ENCODE measurements around the gene G6PC3. TPM values are rescaled to one million over a fixed set of nuclear protein-coding genes. Genes with fewer than 3 reads are reported as not detected.
A peak's percentile ranks its signal among the peaks of the same experiment; 100 is the strongest.
"Not testable (repeated sequence)": the region's sequence is repeated elsewhere in the genome, so short reads cannot be mapped to it uniquely, and the experiment has no call there.

The G6PC3 gene
- total and polyA plus RNA-seq, 4 donors = 22.7 to 40.0 (median 31.4) TPM

GRCh38 chr17:44033861-44034408, 36.6 kb upstream of the G6PC3 start:
- ATAC-seq (ENCODE audit: low FRiP score) = no peak
- no peak overlapping the region for H3K27ac ChIP-seq (ENCODE audit: low read depth in 1 of 2, low read length in 2 of 2)
- H3K36me3 ChIP-seq (ENCODE audit: control insufficient read depth in 1 of 2, insufficient read depth in 2 of 2, low read length in 1 of 2) = peaks cover 0 to 2% of the 10 kb centered on the region in 2 donors

GRCh38 chr17:44034688-44035087, 35.8 kb upstream of the G6PC3 start:
- intact Hi-C loops (cut with DNase I) = not testable (repeated sequence)

More at GRCh38 chr17:44033861-44034408, 36.6 kb upstream of the G6PC3 start:
- WGBS, 2 donors = 72 to 78% methylated on average over 3 of the region's 3 CpGs
- Histone ChIP-seq H3K9me3 (ENCODE audit: control insufficient read depth, low read length) (no peaks in the 10 kb centered on the region), H3K4me3 (ENCODE audit: low read length in 2 of 2) (no peak overlapping the region), H3K4me1 (ENCODE audit: control insufficient read depth in 1 of 2, insufficient read depth in 2 of 2, low read length in 2 of 2) (no peaks in the 10 kb centered on the region), H3K27me3 (ENCODE audit: control insufficient read depth in 1 of 2, insufficient read depth in 2 of 2, low read length in 1 of 2) (no peaks in the 10 kb centered on the region)
- no peak for DNase-seq
- intact Hi-C loops (cut with DNase I) = no loop called here

GRCh38 chr17:44037471-44037870, 33.1 kb upstream of the G6PC3 start:
- Histone ChIP-seq H3K27me3 (ENCODE audit: control insufficient read depth in 1 of 2, insufficient read depth in 2 of 2, low read length in 1 of 2) (no peaks in the 10 kb centered on the region), H3K4me1 (ENCODE audit: control insufficient read depth in 1 of 2, insufficient read depth in 2 of 2, low read length in 2 of 2) (peaks cover 0 to 1% of the 10 kb centered on the region in 2 donors), H3K27ac (ENCODE audit: low read depth in 1 of 2, low read length in 2 of 2) (no peak overlapping the region), H3K4me3 (ENCODE audit: low read length in 2 of 2) (no peak overlapping the region), H3K9me3 (ENCODE audit: control insufficient read depth, low read length) (no peaks in the 10 kb centered on the region), H3K36me3 (ENCODE audit: control insufficient read depth in 1 of 2, insufficient read depth in 2 of 2, low read length in 1 of 2) (peaks cover 0 to 2% of the 10 kb centered on the region in 2 donors)
- DNase-seq (no peak), ATAC-seq (ENCODE audit: low FRiP score) (no peak)
- 73 to 77% methylated on average over 2 of the region's 2 CpGs for WGBS, 2 donors
- intact Hi-C loops (cut with DNase I) = no loop called here

More at GRCh38 chr17:44034688-44035087, 35.8 kb upstream of the G6PC3 start:
- H3K4me1 ChIP-seq (ENCODE audit: control insufficient read depth in 1 of 2, insufficient read depth in 2 of 2, low read length in 2 of 2); DNase-seq; ATAC-seq (ENCODE audit: low FRiP score); H3K36me3 ChIP-seq (ENCODE audit: control insufficient read depth in 1 of 2, insufficient read depth in 2 of 2, low read length in 1 of 2); H3K9me3 ChIP-seq (ENCODE audit: control insufficient read depth, low read length); H3K4me3 ChIP-seq (ENCODE audit: low read length in 2 of 2); H3K27me3 ChIP-seq (ENCODE audit: control insufficient read depth in 1 of 2, insufficient read depth in 2 of 2, low read length in 1 of 2); H3K27ac ChIP-seq (ENCODE audit: low read depth in 1 of 2, low read length in 2 of 2): not testable (repeated sequence)
- WGBS, 2 donors = no CpG with 5 or more reads among the region's 3 CpGs

- WGBS, 2 donors = 90 to 91% methylated on average over 3 of the region's 3 CpGs
- intact Hi-C loops (cut with DNase I) = no loop called here
- H3K27ac ChIP-seq (ENCODE audit: low read depth in 1 of 2, low read length in 2 of 2) = no peak overlapping the region
- DNase-seq = no peak
- ATAC-seq (ENCODE audit: low FRiP score) = no peak
- H3K9me3 ChIP-seq (ENCODE audit: control insufficient read depth, low read length) = no peaks in the 10 kb centered on the region
- H3K4me1 ChIP-seq (ENCODE audit: control insufficient read depth in 1 of 2, insufficient read depth in 2 of 2, low read length in 2 of 2) = peaks cover 0 to 1% of the 10 kb centered on the region in 2 donors
- H3K36me3 ChIP-seq (ENCODE audit: control insufficient read depth in 1 of 2, insufficient read depth in 2 of 2, low read length in 1 of 2) = peaks cover 0 to 2% of the 10 kb centered on the region in 2 donors
- H3K27me3 ChIP-seq (ENCODE audit: control insufficient read depth in 1 of 2, insufficient read depth in 2 of 2, low read length in 1 of 2) = no peaks in the 10 kb centered on the region
- no peak overlapping the region for H3K4me3 ChIP-seq (ENCODE audit: low read length in 2 of 2)
Observed at GRCh38 chr17:44038604-44039011, 31.9 kb upstream of the G6PC3 start.

- H3K27ac ChIP-seq (ENCODE audit: low read depth in 1 of 2, low read length in 2 of 2) = peak overlapping the region in 1 of 2 donors; percentile 54
- no peak for ATAC-seq (ENCODE audit: low FRiP score)
- no peak overlapping the region for H3K4me3 ChIP-seq (ENCODE audit: low read length in 2 of 2)
- 37 to 41% methylated on average over 5 to 6 of the region's 6 CpGs for WGBS, 2 donors
- peaks cover 0 to 2% of the 10 kb centered on the region in 2 donors for H3K36me3 ChIP-seq (ENCODE audit: control insufficient read depth in 1 of 2, insufficient read depth in 2 of 2, low read length in 1 of 2)
- H3K4me1 ChIP-seq (ENCODE audit: control insufficient read depth in 1 of 2, insufficient read depth in 2 of 2, low read length in 2 of 2) = peaks cover 0 to 1% of the 10 kb centered on the region in 2 donors
- DNase-seq = no peak
- intact Hi-C loops (cut with DNase I) = loop anchor here in 1 of 2 donors (2.0 to 5.0 kb wide), 2 partner anchors 33 to 95 kb away; no protein-coding TSS in a partner anchor
- H3K9me3 ChIP-seq (ENCODE audit: control insufficient read depth, low read length) = no peaks in the 10 kb centered on the region
- no peaks in the 10 kb centered on the region for H3K27me3 ChIP-seq (ENCODE audit: control insufficient read depth in 1 of 2, insufficient read depth in 2 of 2, low read length in 1 of 2)
Observed at GRCh38 chr17:44039829-44040635, 30.5 kb upstream of the G6PC3 start.

GRCh38 chr17:44043272-44043696, 27.3 kb upstream of the G6PC3 start:
- ATAC-seq (ENCODE audit: low FRiP score) = peak; percentile 45
- no peaks in the 10 kb centered on the region for H3K27me3 ChIP-seq (ENCODE audit: control insufficient read depth in 1 of 2, insufficient read depth in 2 of 2, low read length in 1 of 2)
- peak in 1 of 2 donors; percentile 57 for DNase-seq
- H3K4me1 ChIP-seq (ENCODE audit: control insufficient read depth in 1 of 2, insufficient read depth in 2 of 2, low read length in 2 of 2) = peaks cover 0 to 1% of the 10 kb centered on the region in 2 donors
- no peaks in the 10 kb centered on the region for H3K9me3 ChIP-seq (ENCODE audit: control insufficient read depth, low read length)
- no peak overlapping the region for H3K4me3 ChIP-seq (ENCODE audit: low read length in 2 of 2)
- no peak overlapping the region for H3K27ac ChIP-seq (ENCODE audit: low read depth in 1 of 2, low read length in 2 of 2)
- 33 to 39% methylated on average over 4 of the region's 4 CpGs for WGBS, 2 donors
- intact Hi-C loops (cut with DNase I) = loop anchor here (2.0 to 5.0 kb wide), 2 partner anchors 36 to 100 kb away; partner anchors contain the start of gene PPY (in 1 of the 2)
- no peaks in the 10 kb centered on the region for H3K36me3 ChIP-seq (ENCODE audit: control insufficient read depth in 1 of 2, insufficient read depth in 2 of 2, low read length in 1 of 2)

GRCh38 chr17:44044071-44044470, 26.5 kb upstream of the G6PC3 start:
- intact Hi-C loops (cut with DNase I) = loop anchor here in 1 of 2 donors (5.0 kb wide), 1 partner anchor 37 kb away; no protein-coding TSS in a partner anchor
- no peak overlapping the region for H3K27ac ChIP-seq (ENCODE audit: low read depth in 1 of 2, low read length in 2 of 2)
- H3K9me3 ChIP-seq (ENCODE audit: control insufficient read depth, low read length) = no peaks in the 10 kb centered on the region
- no peaks in the 10 kb centered on the region for H3K36me3 ChIP-seq (ENCODE audit: control insufficient read depth in 1 of 2, insufficient read depth in 2 of 2, low read length in 1 of 2)
- WGBS, 2 donors = 73 to 80% methylated on average over 1 of the region's 1 CpG
- no peak for DNase-seq
- H3K4me1 ChIP-seq (ENCODE audit: control insufficient read depth in 1 of 2, insufficient read depth in 2 of 2, low read length in 2 of 2) = peaks cover 0 to 1% of the 10 kb centered on the region in 2 donors
- H3K27me3 ChIP-seq (ENCODE audit: control insufficient read depth in 1 of 2, insufficient read depth in 2 of 2, low read length in 1 of 2) = no peaks in the 10 kb centered on the region
- ATAC-seq (ENCODE audit: low FRiP score) = no peak
- no peak overlapping the region for H3K4me3 ChIP-seq (ENCODE audit: low read length in 2 of 2)

GRCh38 chr17:44045486-44045885, 25.0 kb upstream of the G6PC3 start:
- Histone ChIP-seq H3K4me3 (ENCODE audit: low read length in 2 of 2) (no peak overlapping the region), H3K27ac (ENCODE audit: low read depth in 1 of 2, low read length in 2 of 2) (no peak overlapping the region), H3K4me1 (ENCODE audit: control insufficient read depth in 1 of 2, insufficient read depth in 2 of 2, low read length in 2 of 2) (no peaks in the 10 kb centered on the region), H3K9me3 (ENCODE audit: control insufficient read depth, low read length) (no peaks in the 10 kb centered on the region), H3K27me3 (ENCODE audit: control insufficient read depth in 1 of 2, insufficient read depth in 2 of 2, low read length in 1 of 2) (no peaks in the 10 kb centered on the region), H3K36me3 (ENCODE audit: control insufficient read depth in 1 of 2, insufficient read depth in 2 of 2, low read length in 1 of 2) (no peaks in the 10 kb centered on the region)
- intact Hi-C loops (cut with DNase I) = no loop called here
- WGBS, 2 donors = 84 to 87% methylated on average over 4 of the region's 4 CpGs
- ATAC-seq (ENCODE audit: low FRiP score) (no peak), DNase-seq (no peak)

All from aorta (tissue), 5 donors.